PC-3 (cell line): Measurements from ENCODE around the gene HCFC1R1. TPM values are rescaled to one million over a fixed set of nuclear protein-coding genes. Genes with fewer than 3 reads are reported as not detected.

Experiments used
- ATAC-seq: fragments of 200-7000 bp; cut with Tn5 transposase; 2 replicates; pipeline ENCODE4 v1.9.1; 2020; ENCODE audit warnings: mild to moderate bottlenecking, moderate library complexity
- BruUV-seq: library from RNA; stranded (reverse); fragments of 400-500 nt; replicated peaks from 2 replicates; lab custom pipeline; 2021; lab: Mats Ljungman, UMichigan
- CTCF ChIA-PET: fragments of 300-600 bp; sonication (Branson Sonifier 250); formaldehyde crosslinking; loops from one replicate; lab custom pipeline; 2022; ENCODE audit warnings: antibody characterized with exemption; lab: Charles Lee
- POLR2A ChIA-PET: fragments of 300-600 bp; sonication (Branson Sonifier 250); formaldehyde crosslinking; loops from one replicate; lab custom pipeline; 2022; ENCODE audit warnings: antibody characterized with exemption; ENCODE audit not compliant: unreplicated experiment; lab: Charles Lee
- DNase-seq: peaks from one replicate; pipeline ENCODE4 v3.0.0-alpha.2; 2015
- H2AFZ ChIP-seq: fragments of 300-600 bp; sonication (generic); 2 replicates; pipeline ENCODE4 v1.6.0; 2016; ENCODE audit warnings: antibody characterized with exemption, low read length
- H3F3A ChIP-seq: fragments of 300-600 bp; sonication (generic); one replicate; pipeline ENCODE4 v1.6.0; 2017; ENCODE audit warnings: antibody characterized with exemption, low read length, control low read depth, mild to moderate bottlenecking; ENCODE audit not compliant: unreplicated experiment
- H3K27ac ChIP-seq: fragments of 300-600 bp; sonication (generic); 2 replicates; pipeline ENCODE4 v1.5.1; 2016; ENCODE audit warnings: mild to moderate bottlenecking, low read length
- H3K27me3 ChIP-seq: fragments of 300-600 bp; sonication (generic); 2 replicates; pipeline ENCODE4 v1.6.1; 2016; ENCODE audit warnings: low read length, mixed read lengths
- H3K36me3 ChIP-seq: fragments of 300-600 bp; sonication (generic); 2 replicates; pipeline ENCODE4 v1.6.1; 2016; ENCODE audit warnings: low read depth, mixed run types, low read length, mixed read lengths
- H3K4me1 ChIP-seq: fragments of 300-600 bp; sonication (generic); 2 replicates; pipeline ENCODE4 v1.5.1; 2016; ENCODE audit warnings: low read length; ENCODE audit not compliant: insufficient read depth
- H3K4me2 ChIP-seq: fragments of 300-600 bp; sonication (generic); 2 replicates; pipeline ENCODE4 v1.6.0; 2016; ENCODE audit warnings: low read length
- H3K4me3 ChIP-seq: fragments of 300-600 bp; sonication (generic); 2 replicates; pipeline ENCODE4 v1.5.1; 2016; ENCODE audit warnings: mild to moderate bottlenecking, low read length, mixed read lengths
- H3K79me2 ChIP-seq: fragments of 300-600 bp; sonication (generic); 2 replicates; pipeline ENCODE4 v1.6.1; 2017; ENCODE audit warnings: low read length, mixed read lengths
- H3K9ac ChIP-seq: fragments of 300-600 bp; sonication (generic); 2 replicates; pipeline ENCODE4 v1.6.0; 2016; ENCODE audit warnings: mild to moderate bottlenecking, low read length
- H3K9me2 ChIP-seq: fragments of 300-600 bp; sonication (generic); replicated peaks from 2 replicates; pipeline ENCODE4 v1.6.1; 2016; ENCODE audit warnings: mixed run types, low read length, mixed read lengths
- H3K9me3 ChIP-seq: fragments of 300-600 bp; sonication (generic); 2 replicates; pipeline ENCODE4 v1.6.1; 2016; ENCODE audit warnings: low read length, mixed read lengths
- H4K20me1 ChIP-seq: fragments of 300-600 bp; sonication (generic); 2 replicates; pipeline ENCODE4 v1.6.1; 2016; ENCODE audit warnings: low read length, mixed read lengths
- EZH2 ChIP-seq: fragments of 300-600 bp; sonication (generic); IDR thresholded peaks from one replicate; pipeline ENCODE4 v1.6.1; 2017; ENCODE audit warnings: antibody characterized with exemption, mild to moderate bottlenecking, low read length; ENCODE audit not compliant: unreplicated experiment
- EZH2phosphoT487 ChIP-seq: fragments of 300-600 bp; sonication (generic); IDR thresholded peaks from 2 replicates; pipeline ENCODE4 v1.6.1; 2018; ENCODE audit warnings: mild to moderate bottlenecking, antibody characterized with exemption, low read length, borderline replicate concordance
- intact Hi-C: fragments of 100-400 bp; cut with micrococcal nuclease; formaldehyde crosslinking; loops from 2 replicates; pipeline ENCODE4 v1.9.0; 2023
- total RNA-seq: library from RNA; depleted of rRNA; stranded (reverse); fragments of >200 nt; gene quantifications from 2 replicates; pipeline ENCODE4 v1.2.3, GENCODE V29; 2014
- TF ChIP-seq, protein P1 (sequence below): fragments of 300-600 bp; sonication (generic); conservative IDR thresholded peaks from 2 replicates; pipeline ENCODE4 v1.5.1; 2017; ENCODE audit warnings: antibody characterized with exemption, low read depth, mild to moderate bottlenecking, low read length

HCFC1R1 gene
- total RNA-seq, 1 experiment from 2014 or later = 56.4 TPM

DNA sequence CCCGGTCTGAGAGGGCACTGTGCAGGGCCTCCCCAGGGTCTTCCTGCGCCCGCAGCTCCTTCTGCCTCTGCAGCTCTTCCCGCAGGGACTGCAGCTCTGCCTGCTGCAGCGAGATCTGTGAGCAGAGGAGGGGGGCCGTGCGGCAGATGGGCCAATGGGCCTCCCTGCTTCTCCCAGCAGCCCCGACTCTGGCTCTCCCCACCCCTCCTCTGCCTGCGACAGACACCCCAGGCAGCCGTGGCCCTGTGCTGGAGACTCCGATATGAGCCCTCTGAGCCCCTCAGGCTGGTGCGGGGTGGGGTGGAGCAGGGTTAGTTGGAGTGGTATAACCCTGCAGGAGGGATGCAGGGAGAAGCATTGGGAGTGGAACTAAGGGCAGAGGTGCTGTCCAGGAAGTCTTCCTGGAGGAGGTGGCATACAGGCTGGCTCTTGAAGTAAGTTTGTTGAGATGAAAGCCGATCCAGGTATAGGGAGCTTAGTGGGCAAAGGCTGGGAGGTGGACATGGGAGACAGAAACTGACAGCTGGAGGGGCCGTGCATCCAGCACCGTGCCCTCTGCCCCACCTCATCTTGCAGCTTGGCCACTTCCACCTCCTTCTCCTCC is 5.1 kb upstream of the HCFC1R1 start:
- CTCF ChIA-PET = interaction anchor here (0.6 to 1.2 kb wide), 6 partner anchors 23 to 1898 kb away, joined by 3 to 14 read pairs (median 6); no protein-coding TSS in a partner anchor
- Histone ChIP-seq H3K9me2 (no peaks in the 10 kb centered on the region), H3K9me3 (no peaks in the 10 kb centered on the region), H3K27ac (no peak overlapping the region), H3K4me2 (peak overlapping the region; percentile 19; the same call in 1 of the 2 replicates), H3K79me2 (no peaks in the 10 kb centered on the region), H3F3A (no peaks in the 10 kb centered on the region), H3K27me3 (no peaks in the 10 kb centered on the region), H2AFZ (no peak overlapping the region), H4K20me1 (no peaks in the 10 kb centered on the region), H3K9ac (no peak overlapping the region), H3K36me3 (no peaks in the 10 kb centered on the region), H3K4me1 (peaks cover 21% of the 10 kb centered on the region), H3K4me3 (no peak overlapping the region)
- TF ChIP-seq, protein P1, sequence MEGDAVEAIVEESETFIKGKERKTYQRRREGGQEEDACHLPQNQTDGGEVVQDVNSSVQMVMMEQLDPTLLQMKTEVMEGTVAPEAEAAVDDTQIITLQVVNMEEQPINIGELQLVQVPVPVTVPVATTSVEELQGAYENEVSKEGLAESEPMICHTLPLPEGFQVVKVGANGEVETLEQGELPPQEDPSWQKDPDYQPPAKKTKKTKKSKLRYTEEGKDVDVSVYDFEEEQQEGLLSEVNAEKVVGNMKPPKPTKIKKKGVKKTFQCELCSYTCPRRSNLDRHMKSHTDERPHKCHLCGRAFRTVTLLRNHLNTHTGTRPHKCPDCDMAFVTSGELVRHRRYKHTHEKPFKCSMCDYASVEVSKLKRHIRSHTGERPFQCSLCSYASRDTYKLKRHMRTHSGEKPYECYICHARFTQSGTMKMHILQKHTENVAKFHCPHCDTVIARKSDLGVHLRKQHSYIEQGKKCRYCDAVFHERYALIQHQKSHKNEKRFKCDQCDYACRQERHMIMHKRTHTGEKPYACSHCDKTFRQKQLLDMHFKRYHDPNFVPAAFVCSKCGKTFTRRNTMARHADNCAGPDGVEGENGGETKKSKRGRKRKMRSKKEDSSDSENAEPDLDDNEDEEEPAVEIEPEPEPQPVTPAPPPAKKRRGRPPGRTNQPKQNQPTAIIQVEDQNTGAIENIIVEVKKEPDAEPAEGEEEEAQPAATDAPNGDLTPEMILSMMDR = no peak
- TF ChIP-seq EZH2phosphoT487 (no peak), EZH2 (no peak)
- no TSS peak for BruUV-seq
- no peak for ATAC-seq
- DNase-seq = no peak
- POLR2A ChIA-PET = interaction anchor here (1.2 kb wide), 1 partner anchor 9 kb away, joined by 11 read pairs; the partner anchor contains the start of gene TNFRSF12A
- intact Hi-C loops = loop anchor here (2.0 kb wide), 1 partner anchor 24 kb away; no protein-coding TSS in a partner anchor

DNA sequence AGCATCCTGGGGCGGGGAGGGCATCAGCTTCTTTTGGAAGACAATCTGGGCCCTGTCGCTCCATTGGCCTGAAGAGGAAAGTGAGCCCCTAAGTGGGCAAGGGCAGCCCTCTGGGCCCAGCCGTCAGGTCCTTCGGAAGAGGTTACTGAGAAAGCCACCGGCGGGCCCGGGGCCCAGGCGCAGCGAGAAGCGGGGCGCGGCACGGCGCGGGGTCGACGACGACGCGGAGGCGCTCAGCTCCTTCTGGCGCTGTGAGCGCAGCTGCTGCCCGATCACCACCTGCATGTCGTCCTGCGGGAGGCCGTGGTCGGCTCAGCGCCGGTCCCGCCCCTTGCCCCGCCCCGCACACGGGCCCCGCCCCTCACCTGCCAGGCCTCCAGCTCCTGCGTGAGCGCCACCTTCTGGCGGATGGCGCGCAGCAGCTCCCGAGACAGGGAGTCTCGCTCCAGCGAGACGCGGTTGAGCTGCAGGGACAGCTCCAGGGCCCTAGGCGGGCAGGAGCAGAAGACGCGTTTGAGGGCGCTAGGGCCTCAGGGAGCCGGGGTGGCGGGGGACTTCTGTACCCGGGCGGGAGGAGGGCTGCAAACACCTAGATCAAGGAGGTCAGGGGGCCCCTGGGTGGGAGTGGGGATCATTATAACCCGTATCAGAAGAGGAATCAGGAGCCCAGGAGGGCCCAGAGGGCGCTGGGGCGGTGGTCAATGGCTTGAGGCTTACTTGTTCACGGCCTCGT is 4.4 kb upstream of the HCFC1R1 start:
- Histone ChIP-seq H3K36me3 (no peaks in the 10 kb centered on the region), H3K27ac (no peak overlapping the region), H3F3A (no peaks in the 10 kb centered on the region), H4K20me1 (no peaks in the 10 kb centered on the region), H3K9me3 (no peaks in the 10 kb centered on the region), H3K4me1 (peaks cover 27% of the 10 kb centered on the region), H3K4me3 (peak overlapping the region; percentile 37; the same call in 1 of the 2 replicates), H3K9me2 (no peaks in the 10 kb centered on the region), H3K27me3 (no peaks in the 10 kb centered on the region), H3K9ac (no peak overlapping the region), H2AFZ (no peak overlapping the region), H3K79me2 (no peaks in the 10 kb centered on the region), H3K4me2 (peak overlapping the region; percentile 68)
- TF ChIP-seq, protein P1 = peak; percentile 54
- TF ChIP-seq EZH2 (no peak), EZH2phosphoT487 (no peak)
- intact Hi-C loops = loop anchor here (2.0 kb wide), 1 partner anchor 23 kb away; no protein-coding TSS in a partner anchor
- peak; percentile 29 for ATAC-seq
- peak; percentile 90 for DNase-seq
- ChIA-PET POLR2A (interaction anchor here (0.5 to 1.2 kb wide), 3 partner anchors 8 to 134 kb away, joined by 3 to 11 read pairs (median 8); partner anchors contain the start of gene TNFRSF12A), CTCF (interaction anchor here (0.6 to 1.2 kb wide), 9 partner anchors 8 to 1899 kb away, joined by 3 to 14 read pairs (median 3); partner anchors contain the start of gene TNFRSF12A)
- no TSS peak for BruUV-seq
